ENCODE measurements around the gene DNMT1. TPM values are rescaled to one million over a fixed set of nuclear protein-coding genes. Genes with fewer than 3 reads are reported as not detected.
A peak's percentile ranks its signal among the peaks of the same experiment; 100 is the strongest.

The DNMT1 gene
- polyA plus RNA-seq, 1 experiment, result 60.7 TPM

- ChIA-PET CTCF (interaction anchor here (0.7 to 4.4 kb wide), 4 partner anchors 10 to 31 kb away, joined by 3 to 28 read pairs (median 4); no protein-coding TSS in a partner anchor), POLR2A (interaction anchor here (0.6 to 2.4 kb wide), 12 partner anchors 10 to 192 kb away, joined by 3 to 42 read pairs (median 4); partner anchors contain the start of gene DNMT1)
- Histone ChIP-seq H3K4me3 (ENCODE audit: low read depth, low read length) (peak overlapping the region; percentile 39), H3K9me3 (ENCODE audit: control insufficient read depth, insufficient read depth, low read length) (peaks cover 21% of the 10 kb centered on the region), H3K27ac (ENCODE audit: low read depth, low read length) (peak overlapping the region; percentile 97), H3K27me3 (ENCODE audit: control insufficient read depth, insufficient read depth, low read length) (no peaks in the 10 kb centered on the region)
- TF ChIP-seq CTCF (IDR thresholded peaks at IDR 0.05; ENCODE audit: low read depth, low read length), result no peak
- peak; percentile 89 for DNase-seq (ENCODE audit: low read depth, low spot score)
Observed at GRCh38 chr19:10226376-10227025, 31.7 kb upstream of the DNMT1 start.

GRCh38 chr19:10226021-10226375 lies 31.2 kb upstream of the DNMT1 start:
- H3K27ac ChIP-seq (ENCODE audit: low read depth, low read length), result peak overlapping the region; percentile 97
- TF ChIP-seq CTCF (IDR thresholded peaks at IDR 0.05; ENCODE audit: low read depth, low read length), result no peak
- ChIA-PET CTCF (interaction anchor here (0.7 to 4.4 kb wide), 4 partner anchors 10 to 30 kb away, joined by 3 to 28 read pairs (median 4); no protein-coding TSS in a partner anchor), POLR2A (interaction anchor here (0.6 to 2.4 kb wide), 12 partner anchors 10 to 193 kb away, joined by 3 to 42 read pairs (median 4); partner anchors contain the start of gene DNMT1)
- no peak for DNase-seq (ENCODE audit: low read depth, low spot score)
- H3K9me3 ChIP-seq (ENCODE audit: control insufficient read depth, insufficient read depth, low read length), result peaks cover 21% of the 10 kb centered on the region
- no peak overlapping the region; the same call in 1 of the 2 replicates for H3K4me3 ChIP-seq (ENCODE audit: low read depth, low read length)
- H3K27me3 ChIP-seq (ENCODE audit: control insufficient read depth, insufficient read depth, low read length), result no peaks in the 10 kb centered on the region

- Histone ChIP-seq H3K4me3 (ENCODE audit: low read depth, low read length) (no peak overlapping the region), H3K27me3 (ENCODE audit: control insufficient read depth, insufficient read depth, low read length) (no peaks in the 10 kb centered on the region), H3K9me3 (ENCODE audit: control insufficient read depth, insufficient read depth, low read length) (peaks cover 15% of the 10 kb centered on the region), H3K27ac (ENCODE audit: low read depth, low read length) (no peak overlapping the region)
- POLR2A ChIA-PET, result no interaction called here
- CTCF ChIA-PET, result no interaction called here
- TF ChIP-seq CTCF (IDR thresholded peaks at IDR 0.05; ENCODE audit: low read depth, low read length), result no peak
- DNase-seq (ENCODE audit: low read depth, low spot score), result no peak
Observed at GRCh38 chr19:10224337-10224736, 29.6 kb upstream of the DNMT1 start.

GRCh38 chr19:10223488-10224213 lies 28.9 kb upstream of the DNMT1 start:
- CTCF ChIA-PET, result interaction anchor here (0.6 to 1.5 kb wide), 2 partner anchors 26 to 61 kb away, joined by 5 read pairs; no protein-coding TSS in a partner anchor

More at GRCh38 chr19:10223488-10224213, 28.9 kb upstream of the DNMT1 start:
- POLR2A ChIA-PET, result no interaction called here
- Histone ChIP-seq H3K9me3 (ENCODE audit: control insufficient read depth, insufficient read depth, low read length) (peaks cover 15% of the 10 kb centered on the region), H3K27me3 (ENCODE audit: control insufficient read depth, insufficient read depth, low read length) (no peaks in the 10 kb centered on the region), H3K4me3 (ENCODE audit: low read depth, low read length) (no peak overlapping the region), H3K27ac (ENCODE audit: low read depth, low read length) (no peak overlapping the region)
- no peak for TF ChIP-seq CTCF (IDR thresholded peaks at IDR 0.05; ENCODE audit: low read depth, low read length)
- DNase-seq (ENCODE audit: low read depth, low spot score), result no peak
